ENCODE data around the gene SSC5D.
A peak's percentile ranks its signal among the peaks of the same experiment; 100 is the strongest.

Gene SSC5D

GRCh38 chr19:55474269-55475265 lies 13.7 kb upstream of the SSC5D start:
- peaks cover 21% of the 10 kb centered on the region for H3K4me1 ChIP-seq (ENCODE audit: control insufficient read depth, insufficient read depth, low read length)
- no peak overlapping the region for H3K4me3 ChIP-seq (ENCODE audit: low read length in 2 of 2)
- H3K9ac ChIP-seq (ENCODE audit: low read length in 2 of 2), result no peak overlapping the region
- no peaks in the 10 kb centered on the region for H3K36me3 ChIP-seq (ENCODE audit: control insufficient read depth in 2 of 2, insufficient read depth in 2 of 2, low read length in 2 of 2)
- no peak overlapping the region for H3K27ac ChIP-seq (ENCODE audit: low read length)
- no peaks in the 10 kb centered on the region for H3K27me3 ChIP-seq (ENCODE audit: control insufficient read depth in 1 of 2, insufficient read depth in 2 of 2, low read length in 2 of 2)
- no peaks in the 10 kb centered on the region for H3K9me3 ChIP-seq (ENCODE audit: control insufficient read depth in 2 of 2, low read length in 2 of 2)

GRCh38 chr19:55476100-55476775 lies 12.0 kb upstream of the SSC5D start, which contains the start of gene ZNF628:
Gene ZNF628, plus strand, starts transcription at chr19:55476617. Its CDS starts 3,294 bp downstream, at chr19:55479911.
- Histone ChIP-seq H3K9ac (ENCODE audit: low read length in 2 of 2) (peak within 1 kb of the TSS; percentile 53 to 62), H3K36me3 (ENCODE audit: control insufficient read depth in 2 of 2, insufficient read depth in 2 of 2, low read length in 2 of 2) (no peaks in the 10 kb centered on the region), H3K27ac (ENCODE audit: low read length) (peak within 1 kb of the TSS; percentile 76), H3K4me1 (ENCODE audit: control insufficient read depth, insufficient read depth, low read length) (peaks cover 21% of the 10 kb centered on the region), H3K27me3 (ENCODE audit: control insufficient read depth in 1 of 2, insufficient read depth in 2 of 2, low read length in 2 of 2) (no peaks in the 10 kb centered on the region), H3K4me3 (ENCODE audit: low read length in 2 of 2) (peak within 1 kb of the TSS; percentile 80 to 97), H3K9me3 (ENCODE audit: control insufficient read depth in 2 of 2, low read length in 2 of 2) (no peaks in the 10 kb centered on the region)

- Histone ChIP-seq H3K9me3 (ENCODE audit: control insufficient read depth in 2 of 2, low read length in 2 of 2) (no peaks in the 10 kb centered on the region), H3K4me1 (ENCODE audit: control insufficient read depth, insufficient read depth, low read length) (peaks cover 21% of the 10 kb centered on the region), H3K27me3 (ENCODE audit: control insufficient read depth in 1 of 2, insufficient read depth in 2 of 2, low read length in 2 of 2) (no peaks in the 10 kb centered on the region), H3K36me3 (ENCODE audit: control insufficient read depth in 2 of 2, insufficient read depth in 2 of 2, low read length in 2 of 2) (peaks cover 0 to 2% of the 10 kb centered on the region in 2 donors), H3K4me3 (ENCODE audit: low read length in 2 of 2) (peak overlapping the region; percentile 80 to 97), H3K27ac (ENCODE audit: low read length) (no peak overlapping the region), H3K9ac (ENCODE audit: low read length in 2 of 2) (no peak overlapping the region)
Measured at GRCh38 chr19:55477905-55478304, 10.3 kb upstream of the SSC5D start.

- Histone ChIP-seq H3K4me3 (ENCODE audit: low read length in 2 of 2) (no peak overlapping the region), H3K9ac (ENCODE audit: low read length in 2 of 2) (no peak overlapping the region)
Measured at GRCh38 chr19:55478364-55478763, 9.9 kb upstream of the SSC5D start.

GRCh38 chr19:55479045-55479444 lies 9.2 kb upstream of the SSC5D start:
- Histone ChIP-seq H3K27me3 (ENCODE audit: control insufficient read depth in 1 of 2, insufficient read depth in 2 of 2, low read length in 2 of 2) (no peaks in the 10 kb centered on the region), H3K27ac (ENCODE audit: low read length) (no peak overlapping the region), H3K4me1 (ENCODE audit: control insufficient read depth, insufficient read depth, low read length) (peaks cover 22% of the 10 kb centered on the region), H3K9ac (ENCODE audit: low read length in 2 of 2) (no peak overlapping the region), H3K36me3 (ENCODE audit: control insufficient read depth in 2 of 2, insufficient read depth in 2 of 2, low read length in 2 of 2) (peaks cover 0 to 2% of the 10 kb centered on the region in 2 donors), H3K9me3 (ENCODE audit: control insufficient read depth in 2 of 2, low read length in 2 of 2) (no peaks in the 10 kb centered on the region), H3K4me3 (ENCODE audit: low read length in 2 of 2) (no peak overlapping the region)

More at GRCh38 chr19:55478364-55478763, 9.9 kb upstream of the SSC5D start:
- no peaks in the 10 kb centered on the region for H3K9me3 ChIP-seq (ENCODE audit: control insufficient read depth in 2 of 2, low read length in 2 of 2)
- H3K36me3 ChIP-seq (ENCODE audit: control insufficient read depth in 2 of 2, insufficient read depth in 2 of 2, low read length in 2 of 2), result peaks cover 0 to 2% of the 10 kb centered on the region in 2 donors
- H3K4me1 ChIP-seq (ENCODE audit: control insufficient read depth, insufficient read depth, low read length), result peaks cover 21% of the 10 kb centered on the region
- no peaks in the 10 kb centered on the region for H3K27me3 ChIP-seq (ENCODE audit: control insufficient read depth in 1 of 2, insufficient read depth in 2 of 2, low read length in 2 of 2)
- no peak overlapping the region for H3K27ac ChIP-seq (ENCODE audit: low read length)

- Histone ChIP-seq H3K27ac (ENCODE audit: low read length) (no peak overlapping the region), H3K27me3 (ENCODE audit: control insufficient read depth in 1 of 2, insufficient read depth in 2 of 2, low read length in 2 of 2) (no peaks in the 10 kb centered on the region), H3K4me3 (ENCODE audit: low read length in 2 of 2) (no peak overlapping the region), H3K9me3 (ENCODE audit: control insufficient read depth in 2 of 2, low read length in 2 of 2) (no peaks in the 10 kb centered on the region), H3K36me3 (ENCODE audit: control insufficient read depth in 2 of 2, insufficient read depth in 2 of 2, low read length in 2 of 2) (peaks cover 0 to 2% of the 10 kb centered on the region in 2 donors), H3K4me1 (ENCODE audit: control insufficient read depth, insufficient read depth, low read length) (peaks cover 28% of the 10 kb centered on the region), H3K9ac (ENCODE audit: low read length in 2 of 2) (no peak overlapping the region)
Measured at GRCh38 chr19:55479451-55480230, 8.6 kb upstream of the SSC5D start.

- peaks cover 0 to 2% of the 10 kb centered on the region in 2 donors for H3K36me3 ChIP-seq (ENCODE audit: control insufficient read depth in 2 of 2, insufficient read depth in 2 of 2, low read length in 2 of 2)
- peaks cover 34% of the 10 kb centered on the region for H3K4me1 ChIP-seq (ENCODE audit: control insufficient read depth, insufficient read depth, low read length)
- H3K4me3 ChIP-seq (ENCODE audit: low read length in 2 of 2), result no peak overlapping the region
- H3K9ac ChIP-seq (ENCODE audit: low read length in 2 of 2), result no peak overlapping the region
- no peaks in the 10 kb centered on the region for H3K9me3 ChIP-seq (ENCODE audit: control insufficient read depth in 2 of 2, low read length in 2 of 2)
- H3K27ac ChIP-seq (ENCODE audit: low read length), result no peak overlapping the region
- H3K27me3 ChIP-seq (ENCODE audit: control insufficient read depth in 1 of 2, insufficient read depth in 2 of 2, low read length in 2 of 2), result no peaks in the 10 kb centered on the region
Measured at GRCh38 chr19:55481148-55481793, 7.0 kb upstream of the SSC5D start.

- H3K4me1 ChIP-seq (ENCODE audit: control insufficient read depth, insufficient read depth, low read length), result peaks cover 38% of the 10 kb centered on the region
- H3K9ac ChIP-seq (ENCODE audit: low read length in 2 of 2), result no peak overlapping the region
- no peak overlapping the region for H3K27ac ChIP-seq (ENCODE audit: low read length)
- peaks cover 0 to 2% of the 10 kb centered on the region in 2 donors for H3K36me3 ChIP-seq (ENCODE audit: control insufficient read depth in 2 of 2, insufficient read depth in 2 of 2, low read length in 2 of 2)
- no peaks in the 10 kb centered on the region for H3K27me3 ChIP-seq (ENCODE audit: control insufficient read depth in 1 of 2, insufficient read depth in 2 of 2, low read length in 2 of 2)
- no peaks in the 10 kb centered on the region for H3K9me3 ChIP-seq (ENCODE audit: control insufficient read depth in 2 of 2, low read length in 2 of 2)
- H3K4me3 ChIP-seq (ENCODE audit: low read length in 2 of 2), result no peak overlapping the region
Measured at GRCh38 chr19:55481794-55482155, 6.5 kb upstream of the SSC5D start.

- Histone ChIP-seq H3K36me3 (ENCODE audit: control insufficient read depth in 2 of 2, insufficient read depth in 2 of 2, low read length in 2 of 2) (peaks cover 0 to 2% of the 10 kb centered on the region in 2 donors), H3K4me1 (ENCODE audit: control insufficient read depth, insufficient read depth, low read length) (peaks cover 44% of the 10 kb centered on the region), H3K9ac (ENCODE audit: low read length in 2 of 2) (no peak overlapping the region)
Measured at GRCh38 chr19:55482156-55482961, 5.9 kb upstream of the SSC5D start.

More at GRCh38 chr19:55482156-55482961, 5.9 kb upstream of the SSC5D start:
- H3K27me3 ChIP-seq (ENCODE audit: control insufficient read depth in 1 of 2, insufficient read depth in 2 of 2, low read length in 2 of 2), result no peaks in the 10 kb centered on the region
- H3K9me3 ChIP-seq (ENCODE audit: control insufficient read depth in 2 of 2, low read length in 2 of 2), result no peaks in the 10 kb centered on the region
- H3K27ac ChIP-seq (ENCODE audit: low read length), result no peak overlapping the region
- no peak overlapping the region for H3K4me3 ChIP-seq (ENCODE audit: low read length in 2 of 2)
